GM19035 (cell line): ENCODE measurements around the gene CACNA1D.

Experiments
- ATAC-seq: cut with Tn5 transposase; IDR thresholded peaks from one replicate; pipeline ENCODE4 v1.9.1; 2021; ENCODE audit not compliant: unreplicated experiment

Gene CACNA1D

GRCh38 chr3:53739966-53740365 lies 245.6 kb downstream of the CACNA1D start:
- no peak for ATAC-seq

DNA sequence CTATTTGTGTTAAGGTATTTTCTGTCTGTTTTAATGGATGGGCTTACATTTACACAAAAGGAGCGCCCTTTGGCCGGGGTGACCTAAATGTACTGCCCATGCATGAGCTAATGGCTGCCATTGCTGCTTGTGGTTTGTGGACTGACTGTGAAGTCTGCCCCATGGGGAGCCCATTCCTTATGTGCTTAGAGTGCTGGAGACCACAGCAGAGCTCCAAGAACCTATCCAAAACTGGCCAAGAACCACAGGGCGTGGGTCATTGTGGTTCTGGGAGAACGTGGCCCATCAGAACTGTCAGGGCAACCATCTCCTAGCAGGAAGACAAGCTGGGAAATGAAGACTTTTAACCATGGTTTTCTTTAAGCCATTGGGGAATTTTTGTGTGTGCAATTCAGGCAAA lies 246.5 kb downstream of the CACNA1D start:
- ATAC-seq, result no peak

- no peak for ATAC-seq
These were observed 249.9 kb downstream of the CACNA1D start for GRCh38 chr3:53744351-53744750.

GRCh38 chr3:53747559-53747958 lies 253.1 kb downstream of the CACNA1D start:
- no peak for ATAC-seq

- ATAC-seq, result peak; percentile 89
These were observed 254.3 kb downstream of the CACNA1D start for GRCh38 chr3:53748512-53749271.

DNA sequence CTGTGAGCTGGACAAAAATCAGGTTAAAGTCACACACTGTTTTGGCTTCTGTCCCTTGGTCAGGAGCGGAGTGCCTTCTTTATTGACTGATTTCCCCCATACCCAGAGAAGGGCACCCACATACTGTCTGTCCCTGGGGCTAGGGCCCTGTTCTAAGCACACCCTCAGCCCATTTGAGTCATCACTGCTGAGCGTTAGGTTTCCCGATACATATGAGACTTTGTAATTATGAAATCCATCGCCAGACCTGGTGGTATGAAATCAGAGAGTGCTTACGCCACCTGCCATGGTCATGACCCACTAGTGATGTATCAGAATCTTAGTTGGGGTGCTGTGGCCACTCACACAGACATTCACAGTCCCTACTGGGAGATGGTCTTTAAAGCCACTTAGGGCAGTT lies 255.0 kb downstream of the CACNA1D start:
- ATAC-seq, result no peak

DNA sequence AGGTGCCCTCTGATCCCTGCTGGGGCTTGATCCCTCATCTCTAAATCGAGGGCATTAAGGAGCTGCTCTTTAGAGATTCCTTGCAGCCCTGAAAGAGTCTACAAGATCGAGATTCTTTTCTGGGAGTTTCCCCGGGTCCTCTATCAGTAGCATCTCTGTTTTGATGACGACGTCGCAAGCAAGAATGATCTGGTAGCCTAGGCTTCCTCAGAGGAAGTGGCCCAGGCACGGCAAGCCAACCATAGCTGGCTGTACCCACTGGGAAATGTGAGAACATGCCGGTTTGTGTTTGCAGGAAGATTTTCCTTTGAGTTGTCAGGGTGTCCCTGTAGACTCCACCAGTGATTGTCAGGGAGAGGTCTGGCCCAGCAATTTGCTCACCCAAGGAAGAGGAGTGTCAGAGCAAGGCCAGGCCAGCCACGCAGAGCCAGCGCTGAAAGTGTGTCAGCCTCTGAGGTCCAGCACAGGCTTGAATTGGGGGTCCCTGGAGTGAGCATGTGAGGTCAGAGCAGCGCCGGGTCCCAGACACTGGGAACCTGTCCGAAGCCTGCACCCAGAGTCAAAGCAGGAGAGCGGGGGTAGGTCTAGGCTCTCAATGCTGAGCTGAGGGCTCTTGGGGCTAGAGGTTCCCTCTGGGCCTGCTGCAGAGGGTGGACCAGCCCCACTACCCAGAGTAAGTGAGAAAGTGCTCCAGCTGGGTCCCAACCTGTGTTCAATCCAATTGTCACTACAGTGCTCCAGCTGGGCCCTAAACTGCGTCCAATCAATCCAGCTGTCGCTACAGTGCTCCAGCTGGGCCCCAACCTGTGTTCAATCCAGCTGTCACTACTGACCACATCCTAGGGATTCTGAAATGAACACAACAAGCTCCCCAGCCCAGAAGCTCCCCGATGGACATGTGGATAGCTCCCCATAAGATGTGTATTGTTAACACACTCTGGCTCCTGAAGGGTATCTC lies 256.1 kb downstream of the CACNA1D start:
- ATAC-seq, result no peak

DNA sequence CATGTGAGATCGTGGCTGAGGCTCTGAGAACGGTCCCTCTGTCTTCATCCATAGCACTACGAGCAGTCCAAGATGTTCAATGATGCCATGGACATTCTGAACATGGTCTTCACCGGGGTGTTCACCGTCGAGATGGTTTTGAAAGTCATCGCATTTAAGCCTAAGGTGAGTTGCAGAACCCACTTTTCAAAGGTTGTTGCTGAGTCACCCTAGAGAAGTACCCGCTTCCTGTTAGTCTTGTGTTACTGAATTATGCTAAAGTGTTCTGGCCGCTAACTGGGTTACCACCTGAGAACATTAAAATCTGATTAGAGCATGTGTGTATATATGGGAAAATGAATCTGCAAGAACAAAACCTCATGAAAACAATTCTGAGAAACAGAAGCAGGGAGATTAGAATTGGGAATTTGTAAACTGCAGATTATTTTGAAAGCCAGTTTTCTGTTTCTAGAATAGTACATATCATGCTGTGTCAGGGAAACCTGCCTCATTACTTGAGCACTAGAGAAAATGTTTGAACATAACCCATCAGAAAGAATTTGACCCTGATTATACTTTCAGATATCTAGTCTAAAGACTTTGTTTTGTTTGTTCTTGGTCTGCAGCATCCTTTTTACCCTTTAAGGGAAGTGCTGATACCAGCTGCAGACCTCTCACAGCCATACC lies 259.2 kb downstream of the CACNA1D start:
- no peak for ATAC-seq

- no peak for ATAC-seq
These were observed 259.9 kb downstream of the CACNA1D start for GRCh38 chr3:53754325-53754724.

GRCh38 chr3:53758846-53759245 lies 264.4 kb downstream of the CACNA1D start:
- ATAC-seq, result no peak

GRCh38 chr3:53763353-53763752 lies 268.9 kb downstream of the CACNA1D start:
- no peak for ATAC-seq

DNA sequence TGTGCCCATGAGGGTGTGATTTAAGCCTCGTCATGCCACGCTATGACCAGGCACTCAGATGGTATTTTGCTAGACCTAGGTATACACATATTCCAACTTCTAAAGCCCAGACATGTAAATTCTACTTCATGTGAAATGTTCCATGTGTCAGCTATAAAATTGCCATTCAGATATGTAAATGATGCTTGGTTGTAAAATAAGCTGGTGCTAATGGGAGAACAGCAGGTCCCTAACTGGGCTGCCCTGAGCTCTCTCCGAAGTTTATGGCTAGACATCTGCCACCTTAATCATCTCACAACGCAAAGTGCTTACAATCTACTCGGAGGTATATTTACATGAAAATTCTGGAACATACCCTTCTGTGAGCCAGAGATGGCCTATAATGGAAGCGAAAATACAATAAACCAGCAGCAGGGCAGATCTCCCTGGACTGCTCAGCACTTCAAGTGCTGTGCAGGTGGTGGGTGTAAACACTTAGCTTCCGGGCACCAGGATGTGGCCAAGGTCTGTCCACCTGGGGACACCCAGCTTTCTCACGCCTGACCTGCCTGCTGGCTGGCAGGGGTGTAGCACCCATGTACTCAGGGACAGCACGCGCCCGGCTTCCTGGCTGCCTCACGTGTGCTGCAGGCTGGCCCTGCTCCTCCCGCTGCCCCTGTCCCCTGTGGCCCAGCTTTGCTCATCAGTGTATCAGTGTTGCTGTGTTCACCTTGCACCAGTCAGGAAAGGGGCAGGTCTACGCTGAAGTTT lies 269.8 kb downstream of the CACNA1D start:
- ATAC-seq, result no peak

DNA sequence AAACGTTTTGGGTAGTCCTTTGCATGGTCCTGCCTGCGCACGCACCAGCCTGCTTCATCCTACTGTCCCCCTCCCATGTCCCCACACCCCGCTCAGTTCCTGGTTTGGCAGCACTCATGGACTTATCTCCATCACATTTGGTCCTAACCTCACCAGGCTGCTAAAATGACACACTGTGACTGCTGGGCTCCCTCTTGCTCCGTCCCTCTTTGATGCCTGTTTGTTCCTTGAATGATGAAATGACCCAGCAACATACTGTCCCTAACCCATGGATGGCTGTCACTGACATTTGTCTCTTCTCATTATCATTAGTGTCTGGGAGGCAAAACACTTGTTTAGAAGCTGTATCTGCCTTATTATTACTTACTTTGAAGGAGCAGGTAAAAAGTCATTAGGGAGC lies 271.3 kb downstream of the CACNA1D start:
- no peak for ATAC-seq

- ATAC-seq, result no peak
These were observed 272.3 kb downstream of the CACNA1D start for GRCh38 chr3:53766706-53767105.

DNA sequence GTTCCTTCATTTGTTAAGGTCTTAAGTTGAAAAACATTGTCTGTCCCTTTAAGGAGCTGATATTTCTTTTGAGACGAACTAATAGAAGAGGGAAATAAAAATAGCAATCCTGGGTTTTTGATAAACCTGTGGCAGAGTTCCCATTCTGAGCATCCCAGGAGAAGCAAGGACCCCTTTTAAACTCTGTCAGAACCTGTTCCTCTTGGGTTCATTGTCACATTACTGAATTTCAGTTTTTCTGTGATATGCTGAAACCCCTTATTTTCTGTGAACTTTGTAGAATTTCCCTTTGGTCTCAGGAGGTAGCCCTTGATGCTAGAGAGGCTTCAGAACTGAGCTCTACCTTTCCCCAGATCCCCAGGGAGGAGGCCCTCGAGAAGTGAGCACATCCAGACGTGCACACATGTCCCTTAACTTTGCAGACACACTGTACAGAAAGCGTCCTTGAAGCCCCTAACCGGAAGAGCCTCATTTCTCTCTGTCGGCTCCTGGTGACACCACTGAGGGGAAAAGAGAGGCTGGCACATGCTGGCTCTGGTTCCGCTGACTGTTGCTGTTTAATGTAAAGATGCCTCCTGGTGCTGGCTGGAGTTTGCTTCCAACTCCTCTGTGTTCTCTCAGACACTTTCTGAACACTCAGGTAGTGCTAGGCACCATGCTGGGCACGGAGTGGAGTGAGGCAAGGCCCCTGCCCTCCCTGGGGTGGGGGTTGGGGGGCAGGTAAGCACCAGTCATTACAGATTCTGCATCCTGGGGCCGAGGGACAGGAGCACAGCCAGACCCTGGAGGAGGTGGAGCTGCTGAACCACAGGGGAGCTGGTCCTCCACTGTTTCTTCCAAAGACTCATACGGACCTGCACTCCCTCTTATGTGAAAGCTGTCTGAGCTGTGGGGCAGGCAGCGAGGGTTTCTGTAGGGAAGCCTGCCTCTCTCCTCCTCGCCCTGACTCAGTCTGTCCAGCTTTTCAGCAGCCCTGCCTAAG lies 274.4 kb downstream of the CACNA1D start:
- no peak for ATAC-seq

GRCh38 chr3:53772562-53772961 lies 278.2 kb downstream of the CACNA1D start:
- no peak for ATAC-seq

DNA sequence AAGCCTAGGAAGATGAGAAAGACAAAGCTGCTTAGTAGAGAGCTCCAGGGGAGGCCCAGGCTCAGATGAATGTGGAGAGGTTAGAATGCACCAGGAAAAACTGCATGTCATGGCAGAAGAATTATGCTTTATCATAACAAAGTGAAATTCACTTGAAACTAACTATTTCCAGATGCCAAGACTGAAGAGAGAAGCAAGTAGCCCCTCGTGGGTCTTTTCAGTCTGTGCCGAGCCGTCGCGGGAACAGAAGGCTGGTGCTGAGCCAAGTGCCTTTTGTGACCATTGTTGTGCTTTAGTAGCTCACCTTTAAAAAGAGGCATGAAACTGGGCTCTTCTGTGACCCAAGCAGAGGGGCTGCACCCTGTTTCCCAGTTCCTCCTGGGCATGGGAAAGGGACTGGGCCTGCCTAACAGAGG lies 278.6 kb downstream of the CACNA1D start:
- no peak for ATAC-seq

DNA sequence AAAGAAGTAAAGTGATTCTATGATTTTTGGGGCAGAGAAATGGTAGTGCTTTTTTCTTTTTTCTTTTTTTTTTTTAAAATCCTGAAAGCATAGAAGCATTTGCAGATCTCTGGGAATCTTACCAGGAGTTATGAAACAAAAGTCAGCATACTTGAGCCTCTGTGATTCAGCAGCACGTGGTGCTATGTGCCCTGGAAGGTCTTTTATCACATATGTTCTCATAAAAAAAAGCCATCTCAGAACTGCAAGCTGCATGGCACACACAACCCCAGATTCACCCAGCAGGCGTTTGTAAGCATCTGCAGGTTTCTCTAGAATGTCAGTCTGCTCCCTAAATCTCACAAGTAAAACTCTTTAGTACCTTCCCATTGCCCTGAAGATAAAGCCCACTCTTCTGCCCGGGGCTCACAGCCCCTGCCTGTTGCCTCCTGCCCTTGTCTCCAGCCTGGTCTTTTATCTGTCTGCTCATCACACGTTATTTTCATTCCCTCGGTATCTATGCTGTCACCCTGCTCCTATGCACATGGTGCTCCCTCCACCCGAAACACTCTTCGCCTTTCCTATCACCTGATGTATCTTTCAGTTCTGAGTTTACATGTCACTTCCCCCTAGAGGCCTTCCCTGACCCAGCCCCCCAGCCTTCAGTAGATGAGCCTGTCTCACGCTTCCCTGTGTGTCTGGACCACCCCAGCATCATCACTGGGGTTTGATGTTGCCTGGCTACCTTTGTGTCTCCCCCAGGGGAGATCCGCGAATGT lies 279.4 kb downstream of the CACNA1D start:
- peak; percentile 65 for ATAC-seq

DNA sequence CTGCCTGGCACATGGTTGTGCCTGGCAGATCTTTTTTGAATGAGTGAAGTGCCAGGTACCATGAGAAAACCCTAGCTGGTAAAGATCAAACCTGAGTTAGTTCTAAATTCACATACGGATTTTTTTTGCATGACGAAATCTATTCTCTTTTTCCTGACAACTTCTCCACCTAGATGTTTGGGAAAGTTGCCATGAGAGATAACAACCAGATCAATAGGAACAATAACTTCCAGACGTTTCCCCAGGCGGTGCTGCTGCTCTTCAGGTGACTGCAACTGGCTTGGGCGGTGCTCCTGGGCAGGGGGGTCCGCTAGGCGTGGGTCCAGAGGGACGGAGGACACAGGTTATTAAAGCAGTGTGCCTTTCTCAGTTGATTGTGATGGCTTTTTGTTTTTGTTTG lies 280.0 kb downstream of the CACNA1D start:
- ATAC-seq, result no peak
